WTC11 (cell line): Measurements from ENCODE around the gene SLC7A4. TPM values are rescaled to one million over a fixed set of nuclear protein-coding genes. Genes with fewer than 3 reads are reported as not detected.

Experiments
- ATAC-seq: fragments of 200-7000 bp; cut with Tn5 transposase; 2 replicates; pipeline ENCODE4 v1.10.0; 2021; ENCODE audit warnings: mild to moderate bottlenecking, moderate library complexity
- CTCF ChIA-PET: fragments of 300-600 bp; sonication (Branson Sonifier 250); formaldehyde crosslinking; loops from one replicate; lab custom pipeline; 2021; ENCODE audit warnings: antibody characterized with exemption; lab: Charles Lee
- POLR2A ChIA-PET: fragments of 350-600 bp; sonication (Branson Sonifier 250); formaldehyde crosslinking; loops from one replicate; lab custom pipeline; 2021; ENCODE audit warnings: antibody characterized with exemption; lab: Charles Lee
- DNase-seq: peaks from one replicate; pipeline ENCODE4 v3.0.0; 2021; ENCODE audit warnings: low spot score
- H3K27ac Mint-ChIP-seq: 2 replicates; pipeline ENCODE4 v1.8.0; 2021; ENCODE audit warnings: mixed read lengths
- H3K27me3 Mint-ChIP-seq: 2 replicates; pipeline ENCODE4 v1.8.0; 2021; ENCODE audit warnings: low read depth, mild to moderate bottlenecking, moderate library complexity, mixed read lengths
- H3K36me3 Mint-ChIP-seq: 2 replicates; pipeline ENCODE4 v1.8.0; 2021; ENCODE audit warnings: mixed read lengths
- H3K4me1 Mint-ChIP-seq: 2 replicates; pipeline ENCODE4 v1.8.0; 2022; ENCODE audit warnings: mixed read lengths
- H3K4me3 Mint-ChIP-seq: 2 replicates; pipeline ENCODE4 v1.8.0; 2021; ENCODE audit warnings: mild to moderate bottlenecking, moderate library complexity, mixed read lengths
- H3K9me3 Mint-ChIP-seq: 2 replicates; pipeline ENCODE4 v1.8.0; 2021; ENCODE audit warnings: mixed read lengths
- EMX1 ChIP-seq: fragments of 250-450 bp; sonication (Bioruptor Pico); IDR thresholded peaks from 2 replicates; pipeline ENCODE4 v1.8.0; 2021; ENCODE audit warnings: mild to moderate bottlenecking
- ESRRA ChIP-seq: sonication (generic); formaldehyde crosslinking; IDR thresholded peaks from 2 replicates; pipeline ENCODE4 v1.8.1; 2022; ENCODE audit warnings: mild to moderate bottlenecking, missing genetic modification reagents, borderline replicate concordance
- ETV6 ChIP-seq: sonication (generic); formaldehyde crosslinking; IDR thresholded peaks from 2 replicates; pipeline ENCODE4 v1.8.1; 2022; ENCODE audit warnings: mild to moderate bottlenecking, missing genetic modification reagents
- FOXJ3 ChIP-seq: sonication (generic); formaldehyde crosslinking; IDR thresholded peaks from 2 replicates; pipeline ENCODE4 v1.9.0; 2021; ENCODE audit warnings: missing genetic modification reagents, mild to moderate bottlenecking, borderline replicate concordance
- GRHL2 ChIP-seq: fragments of 250-450 bp; sonication (Bioruptor Pico); IDR thresholded peaks from 2 replicates; pipeline ENCODE4 v1.8.0; 2022; ENCODE audit warnings: mild to moderate bottlenecking, moderate library complexity; ENCODE audit not compliant: insufficient replicate concordance, severe bottlenecking
- IRF2 ChIP-seq: sonication (generic); formaldehyde crosslinking; IDR thresholded peaks from 2 replicates; pipeline ENCODE4 v1.8.0; 2022; ENCODE audit warnings: low read depth, missing genetic modification reagents, borderline replicate concordance
- MXD4 ChIP-seq: fragments of 250-450 bp; sonication (Bioruptor Pico); IDR thresholded peaks from 2 replicates; pipeline ENCODE4 v1.8.0; 2021; ENCODE audit warnings: mild to moderate bottlenecking, moderate library complexity, borderline replicate concordance
- MYBL2 ChIP-seq: sonication (generic); formaldehyde crosslinking; IDR thresholded peaks from 2 replicates; pipeline ENCODE4 v1.8.1; 2023; ENCODE audit warnings: mild to moderate bottlenecking, moderate library complexity, missing genetic modification reagents
- NR3C1 ChIP-seq: sonication (generic); formaldehyde crosslinking; conservative IDR thresholded peaks from 2 replicates; pipeline ENCODE4 v1.8.1; 2023; ENCODE audit warnings: low read depth, mild to moderate bottlenecking, missing genetic modification reagents
- RORB ChIP-seq: fragments of 250-450 bp; sonication (Bioruptor Pico); IDR thresholded peaks from 2 replicates; pipeline ENCODE4 v1.9.0; 2021; ENCODE audit warnings: mild to moderate bottlenecking
- SMAD4 ChIP-seq: sonication (generic); formaldehyde crosslinking; IDR thresholded peaks from 2 replicates; pipeline ENCODE4 v1.8.0; 2022; ENCODE audit warnings: mild to moderate bottlenecking, missing genetic modification reagents
- ZNF232 ChIP-seq: sonication (generic); formaldehyde crosslinking; IDR thresholded peaks from 2 replicates; pipeline ENCODE4 v1.8.0; 2022; ENCODE audit warnings: mild to moderate bottlenecking, missing genetic modification reagents
- ZNF416 ChIP-seq: fragments of 250-450 bp; sonication (Bioruptor Pico); IDR thresholded peaks from 2 replicates; pipeline ENCODE4 v1.9.0; 2021; ENCODE audit warnings: mild to moderate bottlenecking, inconsistent platforms
- ZNF423 ChIP-seq: fragments of 250-450 bp; sonication (Bioruptor Pico); IDR thresholded peaks from 2 replicates; pipeline ENCODE4 v2.1.2; 2022; ENCODE audit warnings: mild to moderate bottlenecking, moderate library complexity
- total RNA-seq: library from RNA; stranded (reverse); gene quantifications from 3 replicates; pipeline ENCODE4 v1.2.3, GENCODE V29; 2021
- TF ChIP-seq, protein P1 (sequence below): sonication (generic); formaldehyde crosslinking; conservative IDR thresholded peaks from 2 replicates; pipeline ENCODE4 v1.8.1; 2023; ENCODE audit warnings: mild to moderate bottlenecking, low read depth, missing genetic modification reagents, moderate library complexity
- TF ChIP-seq, protein P2 (sequence below): sonication (generic); formaldehyde crosslinking; IDR thresholded peaks from 2 replicates; pipeline ENCODE4 v1.8.0; 2023; ENCODE audit warnings: missing genetic modification reagents, mild to moderate bottlenecking, borderline replicate concordance
- TF ChIP-seq, protein P3 (sequence below): fragments of 250-450 bp; sonication (Bioruptor Pico); IDR thresholded peaks from 2 replicates; pipeline ENCODE4 v1.8.0; 2021; ENCODE audit warnings: mild to moderate bottlenecking

SLC7A4 gene
- total RNA-seq, 1 experiment from 2014 or later, result 0.37 TPM

DNA sequence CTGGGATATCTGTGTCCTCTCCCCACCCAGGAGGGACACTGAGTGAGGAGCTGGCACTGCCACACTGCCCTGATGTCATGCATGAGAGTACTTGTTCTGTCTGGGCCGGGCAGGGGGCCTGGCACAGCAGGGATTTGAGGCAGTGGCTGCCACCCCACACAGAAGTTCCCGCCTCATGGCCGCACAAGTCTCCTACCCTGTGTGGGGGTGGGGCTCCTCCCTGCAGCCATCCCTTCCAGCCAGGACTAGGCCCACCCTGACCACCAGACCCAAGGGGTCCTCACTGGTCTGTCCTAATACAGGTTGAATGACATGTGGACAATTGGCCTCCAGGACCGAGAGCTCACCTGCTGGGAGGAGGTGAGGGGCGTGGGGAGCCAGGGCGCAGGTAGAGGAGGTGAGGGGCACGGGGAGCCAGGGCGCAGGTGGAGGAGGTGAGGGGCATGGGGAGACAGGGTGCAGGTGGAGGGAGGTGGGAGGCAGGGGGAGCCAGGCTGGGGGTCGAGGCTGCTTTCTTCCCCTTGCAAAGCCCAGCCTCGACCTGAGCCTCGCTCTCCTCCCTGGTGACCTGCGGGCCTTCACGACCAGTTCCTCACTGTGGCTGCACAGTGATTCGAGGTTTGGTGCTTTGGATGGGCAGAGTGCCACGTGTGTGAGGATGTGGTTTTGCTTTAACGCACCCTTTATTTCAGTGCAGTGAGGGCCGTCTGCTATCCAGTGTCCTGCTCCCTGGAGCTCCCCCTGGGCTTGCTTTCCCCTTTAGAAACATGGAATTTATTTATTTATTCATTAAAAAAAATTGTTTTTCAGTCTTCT lies 42.8 kb downstream of the SLC7A4 start:
- Mint-ChIP-seq H3K4me1 (no peaks in the 10 kb centered on the region), H3K9me3 (no peaks in the 10 kb centered on the region), H3K36me3 (peaks cover 13% of the 10 kb centered on the region), H3K27ac (no peak overlapping the region), H3K27me3 (no peaks in the 10 kb centered on the region)
- POLR2A ChIA-PET, result interaction anchor here (0.9 kb wide), 1 partner anchor 10 kb away, joined by 3 read pairs; no protein-coding TSS in a partner anchor
- no peak for DNase-seq
- CTCF ChIA-PET, result interaction anchor here (0.7 to 2.6 kb wide), 3 partner anchors 28 to 104 kb away, joined by 3 to 8 read pairs (median 3); no protein-coding TSS in a partner anchor
- ATAC-seq, result no peak
- TF ChIP-seq RORB (CRISPR knock-in tag), result no peak
- TF ChIP-seq ZNF423, result no peak
- TF ChIP-seq, protein P1, sequence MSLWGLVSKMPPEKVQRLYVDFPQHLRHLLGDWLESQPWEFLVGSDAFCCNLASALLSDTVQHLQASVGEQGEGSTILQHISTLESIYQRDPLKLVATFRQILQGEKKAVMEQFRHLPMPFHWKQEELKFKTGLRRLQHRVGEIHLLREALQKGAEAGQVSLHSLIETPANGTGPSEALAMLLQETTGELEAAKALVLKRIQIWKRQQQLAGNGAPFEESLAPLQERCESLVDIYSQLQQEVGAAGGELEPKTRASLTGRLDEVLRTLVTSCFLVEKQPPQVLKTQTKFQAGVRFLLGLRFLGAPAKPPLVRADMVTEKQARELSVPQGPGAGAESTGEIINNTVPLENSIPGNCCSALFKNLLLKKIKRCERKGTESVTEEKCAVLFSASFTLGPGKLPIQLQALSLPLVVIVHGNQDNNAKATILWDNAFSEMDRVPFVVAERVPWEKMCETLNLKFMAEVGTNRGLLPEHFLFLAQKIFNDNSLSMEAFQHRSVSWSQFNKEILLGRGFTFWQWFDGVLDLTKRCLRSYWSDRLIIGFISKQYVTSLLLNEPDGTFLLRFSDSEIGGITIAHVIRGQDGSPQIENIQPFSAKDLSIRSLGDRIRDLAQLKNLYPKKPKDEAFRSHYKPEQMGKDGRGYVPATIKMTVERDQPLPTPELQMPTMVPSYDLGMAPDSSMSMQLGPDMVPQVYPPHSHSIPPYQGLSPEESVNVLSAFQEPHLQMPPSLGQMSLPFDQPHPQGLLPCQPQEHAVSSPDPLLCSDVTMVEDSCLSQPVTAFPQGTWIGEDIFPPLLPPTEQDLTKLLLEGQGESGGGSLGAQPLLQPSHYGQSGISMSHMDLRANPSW (CRISPR knock-in tag), result no peak
- no peak for TF ChIP-seq GRHL2 (CRISPR knock-in tag)
- TF ChIP-seq IRF2, result no peak
- TF ChIP-seq NR3C1 (CRISPR knock-in tag), result no peak
- TF ChIP-seq FOXJ3, result no peak
- TF ChIP-seq EMX1 (CRISPR knock-in tag), result no peak
- no peak for TF ChIP-seq ZNF416 (CRISPR knock-in tag)
- TF ChIP-seq MXD4 (CRISPR knock-in tag), result no peak
- no peak for TF ChIP-seq ZNF232
- TF ChIP-seq, protein P2, sequence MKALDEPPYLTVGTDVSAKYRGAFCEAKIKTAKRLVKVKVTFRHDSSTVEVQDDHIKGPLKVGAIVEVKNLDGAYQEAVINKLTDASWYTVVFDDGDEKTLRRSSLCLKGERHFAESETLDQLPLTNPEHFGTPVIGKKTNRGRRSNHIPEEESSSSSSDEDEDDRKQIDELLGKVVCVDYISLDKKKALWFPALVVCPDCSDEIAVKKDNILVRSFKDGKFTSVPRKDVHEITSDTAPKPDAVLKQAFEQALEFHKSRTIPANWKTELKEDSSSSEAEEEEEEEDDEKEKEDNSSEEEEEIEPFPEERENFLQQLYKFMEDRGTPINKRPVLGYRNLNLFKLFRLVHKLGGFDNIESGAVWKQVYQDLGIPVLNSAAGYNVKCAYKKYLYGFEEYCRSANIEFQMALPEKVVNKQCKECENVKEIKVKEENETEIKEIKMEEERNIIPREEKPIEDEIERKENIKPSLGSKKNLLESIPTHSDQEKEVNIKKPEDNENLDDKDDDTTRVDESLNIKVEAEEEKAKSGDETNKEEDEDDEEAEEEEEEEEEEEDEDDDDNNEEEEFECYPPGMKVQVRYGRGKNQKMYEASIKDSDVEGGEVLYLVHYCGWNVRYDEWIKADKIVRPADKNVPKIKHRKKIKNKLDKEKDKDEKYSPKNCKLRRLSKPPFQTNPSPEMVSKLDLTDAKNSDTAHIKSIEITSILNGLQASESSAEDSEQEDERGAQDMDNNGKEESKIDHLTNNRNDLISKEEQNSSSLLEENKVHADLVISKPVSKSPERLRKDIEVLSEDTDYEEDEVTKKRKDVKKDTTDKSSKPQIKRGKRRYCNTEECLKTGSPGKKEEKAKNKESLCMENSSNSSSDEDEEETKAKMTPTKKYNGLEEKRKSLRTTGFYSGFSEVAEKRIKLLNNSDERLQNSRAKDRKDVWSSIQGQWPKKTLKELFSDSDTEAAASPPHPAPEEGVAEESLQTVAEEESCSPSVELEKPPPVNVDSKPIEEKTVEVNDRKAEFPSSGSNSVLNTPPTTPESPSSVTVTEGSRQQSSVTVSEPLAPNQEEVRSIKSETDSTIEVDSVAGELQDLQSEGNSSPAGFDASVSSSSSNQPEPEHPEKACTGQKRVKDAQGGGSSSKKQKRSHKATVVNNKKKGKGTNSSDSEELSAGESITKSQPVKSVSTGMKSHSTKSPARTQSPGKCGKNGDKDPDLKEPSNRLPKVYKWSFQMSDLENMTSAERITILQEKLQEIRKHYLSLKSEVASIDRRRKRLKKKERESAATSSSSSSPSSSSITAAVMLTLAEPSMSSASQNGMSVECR, result no peak
- TF ChIP-seq, protein P3, sequence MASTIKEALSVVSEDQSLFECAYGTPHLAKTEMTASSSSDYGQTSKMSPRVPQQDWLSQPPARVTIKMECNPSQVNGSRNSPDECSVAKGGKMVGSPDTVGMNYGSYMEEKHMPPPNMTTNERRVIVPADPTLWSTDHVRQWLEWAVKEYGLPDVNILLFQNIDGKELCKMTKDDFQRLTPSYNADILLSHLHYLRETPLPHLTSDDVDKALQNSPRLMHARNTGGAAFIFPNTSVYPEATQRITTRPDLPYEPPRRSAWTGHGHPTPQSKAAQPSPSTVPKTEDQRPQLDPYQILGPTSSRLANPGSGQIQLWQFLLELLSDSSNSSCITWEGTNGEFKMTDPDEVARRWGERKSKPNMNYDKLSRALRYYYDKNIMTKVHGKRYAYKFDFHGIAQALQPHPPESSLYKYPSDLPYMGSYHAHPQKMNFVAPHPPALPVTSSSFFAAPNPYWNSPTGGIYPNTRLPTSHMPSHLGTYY, result no peak
- no peak for TF ChIP-seq MYBL2 (CRISPR knock-in tag)
- TF ChIP-seq SMAD4, result no peak
- TF ChIP-seq ETV6 (CRISPR knock-in tag), result no peak
- no peak for TF ChIP-seq ESRRA
- TF ChIP-seq, all 79 proteins: peak for 0
- H3K4me3 Mint-ChIP-seq, result no peak overlapping the region
